ENCODE results near the gene IGFBP6.
"Not testable (repeated sequence)": the region's sequence is repeated elsewhere in the genome, so short reads cannot be mapped to it uniquely, and the experiment has no call there.

The IGFBP6 gene

GRCh38 chr12:53071591-53072551 is 25.6 kb upstream of the IGFBP6 start:
- DNase-seq, result no peak

GRCh38 chr12:53073881-53074280 is 23.6 kb upstream of the IGFBP6 start:
- no peak for DNase-seq

GRCh38 chr12:53074283-53074998 is 23.0 kb upstream of the IGFBP6 start:
- no peak for DNase-seq

GRCh38 chr12:53074999-53075370 is 22.5 kb upstream of the IGFBP6 start:
- DNase-seq, result no peak

GRCh38 chr12:53076461-53076860 is 21.0 kb upstream of the IGFBP6 start:
- no peak for DNase-seq

- DNase-seq, result no peak
Observed at GRCh38 chr12:53077030-53077429, 20.4 kb upstream of the IGFBP6 start.

- DNase-seq, result peak; percentile 43
Observed at GRCh38 chr12:53078425-53079225, 18.8 kb upstream of the IGFBP6 start.

GRCh38 chr12:53079226-53080117 is 18.0 kb upstream of the IGFBP6 start, which contains the start of gene SPRYD3:
SPRYD3 (minus strand) TSS chr12:53079390; CDS start chr12:53079333, 57 bp downstream.
- DNase-seq, result peak; percentile 95

GRCh38 chr12:53082637-53083175 is 14.8 kb upstream of the IGFBP6 start:
- DNase-seq, result no peak

GRCh38 chr12:53086361-53086760 is 11.1 kb upstream of the IGFBP6 start:
- no peak for DNase-seq

GRCh38 chr12:53090105-53090504 is 7.4 kb upstream of the IGFBP6 start:
- DNase-seq, result no peak

- no peak for DNase-seq
Observed at GRCh38 chr12:53090554-53090953, 6.9 kb upstream of the IGFBP6 start.

GRCh38 chr12:53091756-53092155 is 5.7 kb upstream of the IGFBP6 start:
- no peak for DNase-seq

GRCh38 chr12:53093777-53094393 is 3.6 kb upstream of the IGFBP6 start:
- no peak for DNase-seq

GRCh38 chr12:53094394-53094787 is 3.1 kb upstream of the IGFBP6 start:
- DNase-seq, result no peak

GRCh38 chr12:53094796-53095595 is 2.5 kb upstream of the IGFBP6 start:
- not testable (repeated sequence) for DNase-seq

GRCh38 chr12:53095596-53095895 is 1.9 kb upstream of the IGFBP6 start:
- not testable (repeated sequence) for DNase-seq

- no peak for DNase-seq
Observed at GRCh38 chr12:53096089-53096741, 1.3 kb upstream of the IGFBP6 start.

- no peak for DNase-seq
Observed at GRCh38 chr12:53096759-53097158, 708 bp upstream of the IGFBP6 start.

- DNase-seq, result no peak
Observed at GRCh38 chr12:53097207-53097563, 282 bp upstream of the IGFBP6 start.
